Spleen (tissue), 7 donors: ENCODE data around the gene C16orf90.

Experiments used
- CTCF ChIP-seq, 11 experiments: fragments of 200-600 bp in 7 of 11; fragments of 450-650 bp in 4 of 11; sonication (generic) in 4 of 11; IDR thresholded peaks in 8 of 11; conservative IDR thresholded peaks in 3 of 11; 1 replicate in 7 of 11; 2 replicates in 4 of 11; pipeline versions ENCODE4 v1.4.0 to v1.8.0; 2016 to 2021; ENCODE audit warnings: antibody characterized with exemption in 11 of 11, inconsistent platforms in 4 of 11, mild to moderate bottlenecking in 1 of 11
- POLR2A ChIP-seq, 3 donors: fragments of 450-650 bp; IDR thresholded peaks; one replicate each; pipeline ENCODE4 v1.5.1; 2017; ENCODE audit warnings: antibody characterized with exemption in 3 of 3, mild to moderate bottlenecking in 1 of 3
- POLR2AphosphoS5 ChIP-seq, 3 donors: sonication (generic); formaldehyde crosslinking; IDR thresholded peaks; one replicate each; pipeline ENCODE4 v1.5.1; 2017; ENCODE audit warnings: antibody characterized with exemption in 3 of 3
- donor health status: DM: no; HTN: no; CAD: no; lungs with moderate emphysema.
- donor health status: DM: no; HTN: no; CAD: no.
- donor health status: DM: no; HTN: no; CAD: no.

- no peak for TF ChIP-seq CTCF (IDR thresholded peaks at IDR 0.05 in 8 of 11, conservative IDR thresholded peaks at IDR 0.05 in 3 of 11)
- no peak for TF ChIP-seq POLR2A (IDR thresholded peaks at IDR 0.05)
- TF ChIP-seq POLR2AphosphoS5 (IDR thresholded peaks at IDR 0.05): no peak
Measured at GRCh38 chr16:3465301-3465700, 30.0 kb downstream of the C16orf90 start.
